Body of pancreas (tissue), 4 donors: Measurements from ENCODE around the gene TOX2.

Source experiments
- POLR2A ChIP-seq, 3 donors: fragments of 450-650 bp; IDR thresholded peaks; one replicate each; pipeline ENCODE4 v1.6.1; 2016; ENCODE audit warnings: antibody characterized with exemption in 3 of 3, mild to moderate bottlenecking in 2 of 3
- TF ChIP-seq, protein P1 (sequence below), 7 experiments: fragments of 450-650 bp in 4 of 7; fragments of 200-600 bp in 3 of 7; sonication (generic) in 3 of 7; IDR thresholded peaks; one replicate each; pipeline ENCODE4 v1.5.1; 2016 to 2019; ENCODE audit warnings: antibody characterized with exemption in 7 of 7

DNA sequence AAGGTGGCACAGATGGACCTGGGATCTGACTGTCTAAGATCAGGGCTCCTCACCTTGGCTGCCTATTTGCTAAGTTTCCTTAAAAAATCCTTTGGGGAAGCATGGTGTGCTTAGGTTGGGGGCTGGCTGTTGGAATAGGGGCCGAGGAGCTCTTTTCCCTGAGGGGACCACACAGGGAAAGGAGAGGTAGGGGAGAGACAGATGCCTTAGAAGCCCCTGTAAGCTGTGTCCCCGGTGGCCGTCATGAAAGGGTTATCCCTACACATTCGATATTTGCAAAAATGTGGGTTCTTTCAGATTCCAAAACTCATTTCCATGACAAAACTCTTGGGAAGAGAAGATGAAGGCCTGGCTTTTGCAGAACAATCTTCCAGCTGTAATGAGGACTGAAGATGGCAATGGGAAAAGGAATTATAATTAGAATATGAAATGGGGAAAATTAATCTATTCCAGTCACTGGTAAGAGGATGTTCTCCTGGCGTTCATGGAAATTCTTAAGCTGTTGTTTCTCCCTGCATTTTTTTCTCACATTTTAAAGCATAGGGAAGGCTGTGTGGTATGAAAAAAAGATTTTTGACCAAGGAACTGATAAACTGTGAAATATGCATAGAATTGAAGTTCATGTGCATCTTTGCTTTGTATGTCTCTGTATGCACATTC, 53.8 kb downstream of the TOX2 start:
- TF ChIP-seq POLR2A (IDR thresholded peaks at IDR 0.05), result no peak
- TF ChIP-seq, protein P1, sequence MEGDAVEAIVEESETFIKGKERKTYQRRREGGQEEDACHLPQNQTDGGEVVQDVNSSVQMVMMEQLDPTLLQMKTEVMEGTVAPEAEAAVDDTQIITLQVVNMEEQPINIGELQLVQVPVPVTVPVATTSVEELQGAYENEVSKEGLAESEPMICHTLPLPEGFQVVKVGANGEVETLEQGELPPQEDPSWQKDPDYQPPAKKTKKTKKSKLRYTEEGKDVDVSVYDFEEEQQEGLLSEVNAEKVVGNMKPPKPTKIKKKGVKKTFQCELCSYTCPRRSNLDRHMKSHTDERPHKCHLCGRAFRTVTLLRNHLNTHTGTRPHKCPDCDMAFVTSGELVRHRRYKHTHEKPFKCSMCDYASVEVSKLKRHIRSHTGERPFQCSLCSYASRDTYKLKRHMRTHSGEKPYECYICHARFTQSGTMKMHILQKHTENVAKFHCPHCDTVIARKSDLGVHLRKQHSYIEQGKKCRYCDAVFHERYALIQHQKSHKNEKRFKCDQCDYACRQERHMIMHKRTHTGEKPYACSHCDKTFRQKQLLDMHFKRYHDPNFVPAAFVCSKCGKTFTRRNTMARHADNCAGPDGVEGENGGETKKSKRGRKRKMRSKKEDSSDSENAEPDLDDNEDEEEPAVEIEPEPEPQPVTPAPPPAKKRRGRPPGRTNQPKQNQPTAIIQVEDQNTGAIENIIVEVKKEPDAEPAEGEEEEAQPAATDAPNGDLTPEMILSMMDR (IDR thresholded peaks at IDR 0.05), result no peak
